SK-N-DZ (cell line): ENCODE measurements around the gene CLDN14. TPM values are rescaled to one million over a fixed set of nuclear protein-coding genes. Genes with fewer than 3 reads are reported as not detected.

Experiments
- DNase-seq: peaks from one replicate; pipeline ENCODE4 v3.0.0-alpha.2; 2015; ENCODE audit warnings: low spot score
- polyA plus RNA-seq, 2 experiments: library from polyadenylated mRNA; depleted of rRNA; stranded (reverse); fragments of >200 nt; gene quantifications; 2 replicates each; pipeline ENCODE4 v1.2.3, GENCODE V29; 2014

Gene CLDN14, protein sequence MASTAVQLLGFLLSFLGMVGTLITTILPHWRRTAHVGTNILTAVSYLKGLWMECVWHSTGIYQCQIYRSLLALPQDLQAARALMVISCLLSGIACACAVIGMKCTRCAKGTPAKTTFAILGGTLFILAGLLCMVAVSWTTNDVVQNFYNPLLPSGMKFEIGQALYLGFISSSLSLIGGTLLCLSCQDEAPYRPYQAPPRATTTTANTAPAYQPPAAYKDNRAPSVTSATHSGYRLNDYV
- not detected in 2 replicates for polyA plus RNA-seq (2014; cell fraction: cytosol; rRNA removed)
- not detected in 2 replicates for polyA plus RNA-seq (2014; cell fraction: nucleus; rRNA removed)

DNA sequence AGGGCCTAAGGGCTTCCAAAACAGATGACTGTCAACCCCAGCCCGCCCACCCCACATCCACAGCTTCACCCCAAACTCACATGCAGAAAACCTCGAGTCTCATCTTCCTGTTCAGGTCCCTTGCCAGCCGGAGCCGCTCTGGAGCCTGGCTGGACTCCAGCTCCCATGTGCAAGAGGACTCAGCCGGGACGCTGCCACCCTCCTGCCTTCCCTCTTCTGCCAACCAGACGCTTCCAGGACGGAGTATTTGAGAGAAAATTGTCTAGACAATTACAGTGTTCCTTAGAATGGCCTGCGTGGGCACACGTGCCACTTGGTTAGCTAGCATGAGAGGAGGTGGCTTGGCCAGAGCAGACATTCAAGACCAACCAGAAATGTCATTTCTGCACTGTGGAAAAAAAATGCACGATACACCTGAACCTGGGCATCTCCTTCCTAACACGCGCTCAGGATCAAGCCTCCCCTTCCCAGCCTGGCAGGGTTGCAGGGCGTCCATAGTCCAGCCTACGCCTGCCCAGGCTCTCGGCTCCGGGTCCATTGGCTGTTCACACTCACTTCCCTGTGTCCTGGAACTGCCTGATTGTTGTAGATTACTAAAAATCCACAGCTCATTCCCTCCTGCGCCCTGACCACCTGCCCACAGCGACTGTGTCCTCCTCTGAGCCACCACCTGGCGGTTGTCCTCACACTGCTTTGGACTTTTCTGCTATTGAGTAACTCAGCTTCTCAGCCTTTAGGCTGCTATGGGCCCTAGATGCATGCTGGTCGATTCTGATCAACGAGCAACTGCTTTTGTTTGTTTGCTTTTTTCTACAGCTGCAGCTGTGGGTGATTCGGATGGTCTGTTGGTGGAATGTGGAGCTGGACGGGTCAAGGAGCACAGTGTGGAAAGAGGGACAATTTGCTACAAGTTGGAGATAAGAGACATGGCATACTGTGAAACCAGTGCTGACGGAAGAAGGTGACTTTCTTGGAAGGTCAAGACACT, at the start of gene CLDN14:
Gene CLDN14 (minus strand): TSS at position 708 of the 988 bp plus-strand sequence. CDS start 18,427 bp downstream, outside the sequence.
- no peak for DNase-seq

DNA sequence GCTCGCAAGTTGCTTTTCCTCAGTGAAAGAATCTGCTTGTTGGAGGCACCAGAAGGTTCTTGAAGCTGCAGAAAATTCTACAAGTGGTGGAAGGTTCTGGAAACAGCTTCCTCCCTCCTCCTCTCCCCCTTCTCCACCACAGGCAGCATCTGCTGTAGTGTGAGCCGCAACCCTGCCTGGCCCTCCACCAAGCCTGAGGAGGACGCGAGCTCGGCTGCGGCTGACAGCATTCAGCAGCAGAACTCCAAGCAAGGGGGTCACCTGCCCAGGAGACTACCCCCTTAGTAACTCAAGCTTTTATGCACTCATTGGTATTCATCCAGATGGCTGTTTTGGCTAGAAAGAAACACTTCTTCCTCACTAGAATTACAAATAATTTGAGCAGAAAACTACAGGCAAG, 48.8 kb upstream of the CLDN14 start:
- no peak for DNase-seq

DNA sequence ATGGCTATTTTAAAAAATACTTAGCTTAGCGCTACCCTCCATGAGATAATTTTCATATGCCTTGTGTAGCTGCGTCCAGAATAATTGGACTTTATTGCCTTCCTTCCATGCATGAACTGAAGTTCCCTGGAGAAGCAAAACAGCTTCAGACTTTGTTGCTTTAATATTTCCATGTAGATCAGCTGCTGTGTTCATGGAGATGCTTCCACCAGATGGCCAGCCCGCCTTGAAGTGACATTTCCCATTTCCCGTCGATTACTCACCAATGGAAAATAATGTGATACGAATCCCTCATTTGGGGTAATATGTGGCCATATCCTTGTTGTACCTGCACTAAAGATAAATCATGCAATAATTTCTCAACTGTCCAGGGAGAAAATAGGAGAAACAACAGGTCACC, 47.4 kb upstream of the CLDN14 start:
- no peak for DNase-seq

DNA sequence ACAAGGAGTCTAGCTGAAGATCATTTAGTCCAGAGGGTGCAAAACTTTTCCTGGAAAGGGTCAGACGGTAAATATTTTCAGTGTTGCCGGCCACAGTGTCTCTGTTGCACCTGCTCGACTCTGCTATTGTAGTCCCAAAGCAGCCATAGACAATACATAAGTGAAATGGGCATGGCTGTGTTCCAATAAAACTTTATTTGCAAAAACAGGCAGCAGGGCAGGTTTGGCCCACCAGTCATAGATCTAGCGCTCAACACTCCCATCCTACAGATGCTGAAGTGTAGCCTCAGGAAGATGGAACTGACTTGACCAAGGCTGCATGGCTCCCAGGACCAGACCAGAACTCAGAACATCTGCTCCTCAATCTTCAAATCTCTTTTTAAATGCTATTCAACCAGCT, 46.2 kb upstream of the CLDN14 start:
- DNase-seq: no peak

DNA sequence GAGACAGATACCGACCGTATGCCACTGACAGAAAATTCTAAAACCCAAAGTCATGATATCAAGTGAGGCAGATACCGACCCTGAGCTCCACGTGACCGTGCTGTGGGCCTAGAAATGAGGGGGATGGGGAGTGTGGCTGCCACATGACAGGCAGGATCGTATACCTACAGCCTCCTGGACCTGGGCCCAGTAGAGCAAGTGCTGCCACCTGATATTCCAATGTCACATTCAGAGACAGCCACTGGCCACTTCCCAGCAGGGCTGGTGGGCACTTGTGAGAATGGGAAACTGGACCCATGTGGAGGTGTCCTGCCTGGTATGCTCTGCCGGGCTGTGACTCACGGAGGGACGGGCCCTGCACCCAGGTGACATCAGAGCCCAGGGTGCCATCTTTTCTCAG, 44.6 kb upstream of the CLDN14 start:
- DNase-seq: no peak

DNA sequence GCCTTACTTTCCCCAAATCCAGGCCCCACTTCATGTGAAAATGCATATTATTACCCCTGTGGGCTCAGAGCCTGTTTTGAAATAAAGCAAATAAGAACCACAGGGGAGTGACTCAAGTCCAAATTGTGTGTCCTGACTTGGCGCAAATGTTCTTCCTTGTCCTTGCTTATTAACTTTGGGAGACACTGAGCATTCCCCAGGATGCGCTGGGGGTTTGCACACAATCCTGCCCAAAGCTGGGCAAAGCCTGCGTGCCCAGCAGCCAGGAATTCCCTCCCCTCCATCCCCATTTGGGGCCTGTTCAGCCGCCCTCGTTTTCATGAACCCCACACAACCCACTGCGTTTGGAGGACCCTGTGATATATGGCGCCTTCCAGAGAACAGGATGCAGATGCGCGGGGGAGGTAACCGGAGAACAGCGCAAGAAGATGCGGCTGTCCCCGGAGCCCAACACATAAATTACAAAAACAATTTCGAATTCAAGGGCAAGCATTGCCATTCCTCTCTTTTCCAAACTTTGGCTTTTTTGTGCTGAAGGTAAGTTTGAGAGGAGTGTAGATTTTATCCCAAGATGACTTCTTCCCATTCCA, 42.4 kb upstream of the CLDN14 start:
- DNase-seq: no peak

DNA sequence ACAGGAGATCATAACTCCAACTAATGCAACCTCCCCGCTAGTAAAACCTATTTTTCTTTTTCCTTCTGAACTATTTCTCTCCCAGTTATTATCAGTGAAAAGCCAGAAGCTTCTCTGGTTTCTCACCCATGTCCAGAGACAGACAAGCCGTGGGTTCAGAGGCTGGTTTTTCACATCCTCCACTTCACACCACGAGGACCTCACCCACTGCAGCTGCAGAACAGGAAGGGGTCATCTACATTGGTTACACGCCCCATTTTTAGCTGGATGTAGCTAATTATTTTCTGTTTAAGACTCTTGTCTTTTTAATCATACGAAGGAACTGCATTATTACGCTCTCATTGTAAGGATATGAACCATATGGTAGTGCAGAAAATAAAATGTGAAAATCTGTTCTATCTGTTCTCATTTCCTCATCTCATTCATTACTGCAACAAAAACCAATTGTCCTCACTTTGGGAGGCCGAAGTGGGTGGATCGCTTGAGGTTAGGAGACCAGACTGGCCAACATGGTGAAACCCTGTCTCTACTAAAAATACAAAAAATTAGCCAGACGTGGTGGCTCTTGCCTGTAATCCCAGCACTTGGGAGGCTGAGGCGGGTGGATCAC, 39.1 kb upstream of the CLDN14 start:
- no peak for DNase-seq

DNA sequence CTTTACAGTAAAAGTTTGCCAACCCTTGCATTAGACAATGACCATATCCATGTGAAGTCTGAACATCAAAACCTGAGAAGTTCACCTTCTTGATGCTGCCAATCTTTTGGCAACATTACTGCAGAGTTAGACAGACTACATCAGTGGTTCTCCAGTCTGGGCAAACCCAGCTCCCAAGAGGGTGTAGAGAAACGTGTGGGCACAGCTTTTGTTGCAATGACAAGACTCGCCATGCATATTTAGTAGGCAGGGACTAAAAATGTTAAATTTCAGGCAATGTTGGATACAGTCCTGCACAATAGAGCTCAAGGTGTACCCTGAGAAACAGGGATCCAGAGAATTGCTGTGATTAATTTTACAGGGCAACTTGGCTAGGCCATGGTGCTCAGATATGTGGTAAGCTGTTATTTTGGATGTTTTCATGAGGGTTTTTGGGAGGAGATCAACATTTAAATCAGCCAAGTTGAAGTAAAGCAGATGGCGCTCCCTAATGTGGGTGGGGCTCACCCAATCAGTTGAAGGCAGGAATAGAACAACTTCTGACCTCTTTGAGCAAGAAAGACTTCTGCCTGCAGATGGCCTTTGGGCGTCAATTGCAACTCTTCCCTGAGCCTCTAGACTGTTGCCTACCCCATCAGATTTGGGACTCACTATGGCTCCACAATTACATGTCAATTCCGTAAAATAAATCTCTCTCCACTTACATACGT, 37.6 kb upstream of the CLDN14 start:
- no peak for DNase-seq

DNA sequence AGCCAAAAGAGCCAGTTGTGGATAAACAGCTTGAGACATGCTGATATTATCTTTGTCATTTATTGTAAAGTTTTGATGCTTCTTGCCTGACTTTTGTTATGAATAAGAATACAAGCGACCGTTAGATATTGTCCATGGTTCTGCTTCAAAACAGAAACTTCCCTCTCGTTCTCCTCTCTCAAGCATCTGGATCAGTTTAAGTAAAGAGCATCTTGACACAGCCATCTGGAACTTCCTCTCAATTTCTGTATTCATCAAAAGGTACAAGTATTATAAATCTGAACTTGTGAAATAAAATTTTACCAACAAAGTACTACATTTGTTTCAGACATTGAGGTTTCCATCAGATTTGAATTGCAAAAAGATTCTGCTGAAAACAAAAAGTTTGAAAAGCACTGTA, 36.4 kb upstream of the CLDN14 start:
- DNase-seq: no peak

DNA sequence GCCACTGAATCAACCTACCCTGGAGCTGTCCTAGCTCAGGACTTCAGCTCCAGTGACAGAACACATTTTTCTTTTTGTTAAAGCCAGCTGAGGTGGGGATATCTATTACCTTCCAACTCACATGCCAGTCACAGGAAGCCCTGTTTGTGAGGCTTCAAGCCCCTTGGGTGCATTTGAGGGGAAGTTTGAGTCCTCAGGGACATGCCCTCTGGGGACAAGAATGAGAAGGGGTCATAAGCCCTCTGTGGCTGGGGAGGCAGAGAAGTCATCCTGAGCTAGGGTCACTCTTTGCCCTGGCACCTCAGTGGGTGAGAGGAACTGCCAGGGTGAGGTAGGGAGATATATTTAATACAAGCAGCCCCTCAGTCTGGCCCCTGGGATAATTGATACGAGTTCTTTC, 33.5 kb upstream of the CLDN14 start:
- DNase-seq: no peak

DNA sequence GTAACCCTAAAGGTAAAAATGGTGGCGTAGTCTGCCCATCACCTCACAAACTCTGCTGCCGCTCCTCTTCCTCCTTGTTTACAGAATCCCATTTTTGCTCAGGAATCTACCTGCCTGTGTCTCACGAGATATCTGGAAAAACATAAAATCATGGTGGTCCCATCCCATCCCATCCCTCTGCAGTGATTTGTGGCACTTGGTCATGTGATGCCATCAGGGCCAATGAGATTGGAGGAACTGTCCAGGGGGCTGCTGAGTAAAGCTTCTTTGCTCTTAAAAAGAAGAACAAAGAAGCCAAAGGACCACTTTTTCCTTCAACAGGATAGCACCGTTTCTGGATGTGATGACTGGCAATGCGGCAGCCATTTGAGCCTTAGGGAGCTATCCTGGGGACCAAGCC, 33.0 kb upstream of the CLDN14 start:
- DNase-seq: no peak

DNA sequence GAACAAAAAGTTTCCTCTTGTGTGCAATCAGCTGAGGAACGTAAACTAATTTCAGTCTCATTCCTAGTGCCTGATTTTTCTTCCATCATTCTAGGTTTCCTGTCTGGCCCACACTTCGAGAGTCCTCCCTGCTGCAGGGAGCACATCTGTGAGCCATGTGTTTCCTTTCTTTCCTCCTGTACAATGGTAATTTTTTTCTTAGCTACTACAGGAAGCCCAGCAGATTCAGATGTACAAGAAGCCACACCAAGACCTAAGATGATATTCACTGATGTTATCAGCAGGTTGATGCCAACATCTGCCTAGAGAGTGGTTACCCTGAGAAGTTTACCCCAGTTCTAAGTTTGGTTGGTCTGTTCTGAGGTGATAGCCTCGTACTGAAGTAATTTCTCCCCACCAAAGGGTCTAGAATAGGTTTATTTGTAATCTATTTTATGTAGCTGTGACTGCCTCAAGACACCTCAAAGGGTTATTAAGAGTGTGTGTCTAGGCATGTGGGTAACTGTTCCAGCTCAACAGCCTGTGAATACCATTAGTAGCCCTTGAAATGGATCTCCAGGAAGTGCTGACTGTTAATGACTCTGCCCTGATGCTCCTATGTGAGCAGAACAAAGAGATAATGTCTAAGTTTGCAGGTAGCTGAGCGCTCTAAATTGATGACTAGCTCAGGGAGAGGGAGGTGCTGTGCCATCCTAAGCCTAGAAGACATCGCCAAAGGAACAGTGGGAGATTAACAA, 31.7 kb upstream of the CLDN14 start:
- no peak for DNase-seq

DNA sequence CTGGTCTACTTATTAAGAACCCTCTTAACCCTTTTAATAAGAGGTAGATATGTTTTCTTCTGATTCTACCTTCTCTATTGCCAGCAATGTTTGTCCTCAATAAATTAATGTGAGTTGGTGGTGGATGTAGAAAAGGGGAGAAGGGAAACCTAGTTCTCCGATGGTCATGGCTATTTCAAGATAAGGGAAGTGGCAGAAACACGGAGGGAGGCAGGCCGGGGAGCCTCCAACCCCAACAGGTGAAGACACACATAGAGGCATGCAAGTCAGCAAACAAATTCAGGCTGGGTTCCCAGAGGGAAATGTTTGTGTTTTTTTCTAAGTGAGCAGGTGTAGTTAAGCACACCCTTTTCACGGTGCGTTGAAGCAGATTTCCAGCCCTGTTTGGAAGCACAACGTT, 31.0 kb upstream of the CLDN14 start:
- DNase-seq: no peak

DNA sequence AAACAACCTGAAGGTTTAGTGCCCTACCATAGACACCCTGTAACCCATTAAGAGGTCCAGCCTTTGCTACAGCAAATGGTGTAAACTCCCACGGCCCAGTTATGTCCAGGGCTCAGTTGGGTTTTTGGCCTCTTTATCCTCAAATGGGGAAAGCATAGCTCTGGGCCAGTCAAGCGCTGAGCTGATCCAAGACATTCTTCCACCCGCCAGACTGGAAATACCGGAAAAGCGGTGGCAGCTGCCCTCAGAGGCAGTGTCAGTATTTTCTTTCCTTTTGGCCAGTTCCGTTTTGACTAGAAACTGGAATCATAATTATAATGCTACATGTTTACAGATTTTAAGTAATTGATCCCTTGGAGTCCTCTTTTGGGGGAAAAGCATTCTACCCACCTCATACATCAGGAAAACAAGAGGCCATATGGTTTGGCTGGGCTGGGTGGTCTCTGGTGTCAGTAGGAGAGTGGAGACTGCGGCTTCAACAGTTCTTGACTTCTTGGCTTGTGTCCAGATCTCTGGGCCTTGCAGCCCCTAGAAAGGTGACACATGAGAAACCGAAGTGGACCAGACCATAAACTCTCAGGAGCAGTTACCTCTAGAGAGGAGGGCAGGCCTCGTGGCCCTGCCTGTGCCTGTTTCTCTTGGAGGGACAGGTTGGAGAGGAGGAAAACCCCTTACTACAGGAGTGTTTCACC, 30.2 kb upstream of the CLDN14 start:
- DNase-seq: no peak

DNA sequence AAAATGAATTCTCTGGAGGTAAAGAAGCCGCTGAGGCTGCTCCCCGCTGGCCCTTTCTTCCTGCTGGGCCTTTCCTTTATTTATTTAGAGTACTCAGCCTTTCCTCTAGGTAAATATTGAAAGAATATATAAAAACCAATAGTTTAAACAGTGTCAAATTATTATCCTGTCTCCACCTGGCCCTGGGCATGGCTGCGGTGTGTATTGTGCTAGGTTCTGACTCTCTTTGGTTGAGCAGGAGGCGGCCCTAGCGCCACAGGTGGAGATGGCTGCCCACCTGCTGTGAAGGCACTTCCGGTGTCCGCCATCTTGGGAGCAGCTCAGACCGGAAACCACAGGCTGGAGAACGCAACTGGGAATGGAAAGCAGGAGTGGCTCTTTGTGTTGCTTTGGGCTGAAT, 29.0 kb upstream of the CLDN14 start:
- no peak for DNase-seq

DNA sequence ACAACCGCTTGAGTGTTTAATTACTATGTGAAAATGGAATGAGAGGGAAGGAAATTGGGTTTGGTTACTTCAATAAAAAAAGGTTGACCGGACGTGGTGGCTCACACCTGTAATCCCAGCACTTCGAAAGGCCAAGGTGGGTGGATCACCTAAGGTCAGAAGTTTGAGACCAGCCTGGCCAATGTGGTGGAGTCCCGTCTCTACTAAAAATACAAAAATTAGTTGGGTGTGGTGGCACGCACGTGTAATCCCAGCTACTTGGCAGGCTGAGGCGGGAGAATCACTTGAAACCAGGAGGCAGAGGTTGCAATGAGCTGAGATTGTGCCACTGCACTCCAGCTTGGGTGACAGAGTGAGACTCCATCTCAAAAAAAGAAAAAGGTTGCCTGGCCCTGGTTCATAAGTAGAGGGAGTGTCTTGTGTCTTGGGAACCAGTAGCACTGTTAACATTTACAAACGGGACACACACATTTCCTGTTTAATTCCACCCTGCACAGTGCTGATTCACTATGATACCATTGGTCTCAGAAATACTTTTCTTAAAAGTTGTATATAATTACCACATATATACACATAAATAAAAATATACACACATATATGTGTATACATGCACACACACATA, 27.6 kb upstream of the CLDN14 start:
- no peak for DNase-seq

DNA sequence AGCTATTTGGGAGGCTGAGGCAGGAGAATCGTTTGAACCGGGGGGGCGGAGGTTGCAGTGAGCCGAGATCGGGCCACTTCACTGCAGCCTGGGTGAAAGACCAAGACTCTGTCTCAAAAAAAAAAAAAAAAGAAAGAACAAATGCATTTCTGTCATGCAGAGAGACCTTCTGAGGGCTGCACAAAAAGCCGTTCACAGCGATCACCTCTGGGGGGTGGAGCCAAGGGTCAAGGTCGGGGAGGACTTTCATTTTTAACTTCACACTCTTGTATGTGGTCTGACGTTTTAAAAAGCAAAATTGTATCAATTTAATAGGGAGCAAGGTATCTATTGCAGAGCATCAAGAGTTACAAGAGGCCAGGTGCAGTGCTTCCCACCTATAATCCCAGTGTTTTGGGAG, 26.6 kb upstream of the CLDN14 start:
- no peak for DNase-seq

DNA sequence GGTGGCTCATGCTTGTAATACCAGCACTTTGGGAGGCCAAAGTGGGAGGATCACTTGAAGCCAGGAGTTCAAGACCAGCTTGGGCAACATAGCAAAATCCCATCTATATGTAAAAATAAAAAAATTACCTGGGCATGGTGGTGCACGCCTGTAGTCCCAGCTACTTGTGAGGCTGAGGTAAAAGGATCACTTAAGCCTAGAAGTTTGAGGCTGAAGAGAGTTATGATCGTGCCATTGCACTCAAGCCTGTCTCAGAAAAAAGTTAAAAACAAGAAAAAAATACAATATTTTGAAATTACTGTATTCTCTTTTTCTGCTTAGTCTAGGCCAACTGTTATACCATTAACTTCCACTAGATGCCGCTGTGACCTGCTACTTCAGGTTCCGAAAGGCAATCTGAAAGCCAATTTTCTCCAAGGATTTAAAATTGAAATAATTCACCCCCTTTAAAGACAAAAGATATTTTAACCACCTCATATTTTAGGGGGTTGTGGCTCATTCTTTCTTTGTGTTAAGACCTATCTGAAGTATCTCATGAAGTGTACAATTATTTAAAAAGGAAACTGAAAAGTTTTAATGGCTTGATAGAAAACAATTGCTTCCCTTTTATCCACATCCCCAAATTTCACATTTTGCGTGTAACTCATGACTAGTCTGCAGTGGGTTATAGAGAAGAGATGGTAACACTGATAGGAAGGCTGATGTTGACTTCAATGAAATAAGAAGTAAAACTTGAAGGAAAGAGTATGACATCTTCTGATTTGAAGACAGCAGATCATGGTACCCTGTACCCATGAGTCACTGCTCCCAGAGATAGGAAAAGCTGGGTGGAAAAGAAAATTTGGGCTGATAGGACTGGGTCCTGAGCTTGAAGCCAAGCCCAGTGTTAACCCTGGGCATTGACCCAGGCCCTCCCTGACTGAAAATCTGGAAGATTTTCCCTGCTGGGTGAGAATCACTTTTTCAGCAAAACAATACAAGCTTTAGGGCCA, 24.4 kb upstream of the CLDN14 start:
- DNase-seq: peak; percentile 20
